ENCODE results near the gene SLC9C1.

SLC9C1 gene

GRCh38 chr3:112306825-112307224, 12.8 kb upstream of the SLC9C1 start:
- no peak for DNase-seq

- no peak for DNase-seq
Measured at GRCh38 chr3:112304611-112305010, 10.6 kb upstream of the SLC9C1 start.

GRCh38 chr3:112303764-112304325, 9.8 kb upstream of the SLC9C1 start:
- DNase-seq = no peak

- no peak for DNase-seq
Measured at GRCh38 chr3:112302881-112303763, 9.1 kb upstream of the SLC9C1 start.

GRCh38 chr3:112302150-112302830, 8.3 kb upstream of the SLC9C1 start:
- DNase-seq = no peak

- DNase-seq = no peak
Measured at GRCh38 chr3:112298781-112299180, 4.8 kb upstream of the SLC9C1 start.

- DNase-seq = no peak
Measured at GRCh38 chr3:112297714-112298113, 3.7 kb upstream of the SLC9C1 start.

- DNase-seq = no peak
Measured at GRCh38 chr3:112289011-112289410, 5.0 kb downstream of the SLC9C1 start.

GRCh38 chr3:112280266-112280665, 13.8 kb downstream of the SLC9C1 start:
- DNase-seq = no peak

- DNase-seq = no peak
Measured at GRCh38 chr3:112273536-112273935, 20.5 kb downstream of the SLC9C1 start.

- peak; percentile 16 for DNase-seq
Measured at GRCh38 chr3:112261742-112262141, 32.3 kb downstream of the SLC9C1 start.

GRCh38 chr3:112260563-112260962, 33.5 kb downstream of the SLC9C1 start:
- no peak for DNase-seq

GRCh38 chr3:112253301-112253971, 40.6 kb downstream of the SLC9C1 start:
- no peak for DNase-seq

GRCh38 chr3:112247900-112248299, 46.1 kb downstream of the SLC9C1 start:
- DNase-seq = no peak

GRCh38 chr3:112247350-112247749, 46.7 kb downstream of the SLC9C1 start:
- no peak for DNase-seq

GRCh38 chr3:112233083-112233482, 60.9 kb downstream of the SLC9C1 start:
- no peak for DNase-seq

- DNase-seq = no peak
Measured at GRCh38 chr3:112231727-112232126, 62.3 kb downstream of the SLC9C1 start.

GRCh38 chr3:112230033-112230432, 64.0 kb downstream of the SLC9C1 start:
- DNase-seq = no peak

- no peak for DNase-seq
Measured at GRCh38 chr3:112228786-112229185, 65.2 kb downstream of the SLC9C1 start.

- DNase-seq = no peak
Measured at GRCh38 chr3:112200317-112200666, 93.7 kb downstream of the SLC9C1 start.

GRCh38 chr3:112199622-112200316, 94.2 kb downstream of the SLC9C1 start:
- DNase-seq = no peak

- DNase-seq = no peak
Measured at GRCh38 chr3:112197131-112197530, 96.9 kb downstream of the SLC9C1 start.

GRCh38 chr3:112187300-112187699, 106.7 kb downstream of the SLC9C1 start:
- DNase-seq = no peak

Measured in NCI-H510A treated with DMSO at 0.1 percent for 48 hours (cell line).